Measurements from ENCODE around the gene EPHB1. TPM values are rescaled to one million over a fixed set of nuclear protein-coding genes. Genes with fewer than 3 reads are reported as not detected.

Gene EPHB1
- total and polyA plus RNA-seq, 2 experiments from 2014 or later = 0.43 to 0.81 TPM

- H3K9me3 ChIP-seq (ENCODE audit: low read depth) = no peaks in the 10 kb centered on the region
- H3K9ac ChIP-seq = no peak overlapping the region
- H3K79me2 ChIP-seq (ENCODE audit: insufficient read depth) = no peaks in the 10 kb centered on the region
- H3K4me2 ChIP-seq (ENCODE audit: unreplicated experiment) = no peak overlapping the region
- DNase-seq = no peak
- H4K20me1 ChIP-seq (ENCODE audit: insufficient read depth) = no peaks in the 10 kb centered on the region
- H3K27ac ChIP-seq = no peak overlapping the region
- no peak overlapping the region for H3K4me3 ChIP-seq
- TF ChIP-seq EZH2 (IDR thresholded peaks at IDR 0.05; ENCODE audit: insufficient read depth, poor library complexity, severe bottlenecking) (no peak), EZH2phosphoT487 (IDR thresholded peaks at IDR 0.05; ENCODE audit: insufficient read depth, low read depth) (no peak)
- in situ Hi-C loops (cut with MboI) = no loop called here
- no peaks in the 10 kb centered on the region for H3K9me2 ChIP-seq (ENCODE audit: insufficient read depth)
- H2AFZ ChIP-seq = no peak overlapping the region
- 72% methylated on average over 4 of the region's 4 CpGs for WGBS, 2 experiments (ENCODE audit: low coverage in 1 of 2, low lambda C conversion rate in 2 of 2, missing lambda C conversion rate in 2 of 2)
- peaks cover 3% of the 10 kb centered on the region; the same call in 1 of the 2 replicates for H3F3A ChIP-seq (ENCODE audit: insufficient read depth)
- peaks cover 5% of the 10 kb centered on the region for H3K4me1 ChIP-seq (ENCODE audit: insufficient read depth)
- H3K27me3 ChIP-seq (replicated peaks; ENCODE audit: insufficient read depth) = no peaks in the 10 kb centered on the region
- H3K36me3 ChIP-seq (ENCODE audit: low read depth) = no peaks in the 10 kb centered on the region
Measured at GRCh38 chr3:134886991-134887390, 91.9 kb downstream of the EPHB1 start.

- no peak overlapping the region for H3K4me3 ChIP-seq
- no peak for TF ChIP-seq EZH2phosphoT487 (IDR thresholded peaks at IDR 0.05; ENCODE audit: insufficient read depth, low read depth)
- no peak for TF ChIP-seq EZH2 (IDR thresholded peaks at IDR 0.05; ENCODE audit: insufficient read depth, poor library complexity, severe bottlenecking)
- H3K27me3 ChIP-seq (replicated peaks; ENCODE audit: insufficient read depth) = no peaks in the 10 kb centered on the region
- in situ Hi-C loops (cut with MboI) = no loop called here
- H3K9me3 ChIP-seq (ENCODE audit: low read depth) = no peaks in the 10 kb centered on the region
- no peak overlapping the region for H2AFZ ChIP-seq
- peaks cover 3% of the 10 kb centered on the region; the same call in 1 of the 2 replicates for H3F3A ChIP-seq (ENCODE audit: insufficient read depth)
- no peaks in the 10 kb centered on the region for H3K36me3 ChIP-seq (ENCODE audit: low read depth)
- no peak overlapping the region for H3K4me2 ChIP-seq (ENCODE audit: unreplicated experiment)
- H3K79me2 ChIP-seq (ENCODE audit: insufficient read depth) = no peaks in the 10 kb centered on the region
- DNase-seq = no peak
- no peak overlapping the region for H3K9ac ChIP-seq
- H3K4me1 ChIP-seq (ENCODE audit: insufficient read depth) = peaks cover 5% of the 10 kb centered on the region
- H4K20me1 ChIP-seq (ENCODE audit: insufficient read depth) = no peaks in the 10 kb centered on the region
- H3K27ac ChIP-seq = no peak overlapping the region
- H3K9me2 ChIP-seq (ENCODE audit: insufficient read depth) = no peaks in the 10 kb centered on the region
Measured at GRCh38 chr3:134887536-134887935, 92.5 kb downstream of the EPHB1 start.

GRCh38 chr3:134892326-134892725 lies 97.3 kb downstream of the EPHB1 start:
- Histone ChIP-seq H3K4me1 (ENCODE audit: insufficient read depth) (no peaks in the 10 kb centered on the region), H3K79me2 (ENCODE audit: insufficient read depth) (no peaks in the 10 kb centered on the region), H4K20me1 (ENCODE audit: insufficient read depth) (no peaks in the 10 kb centered on the region), H3F3A (ENCODE audit: insufficient read depth) (no peaks in the 10 kb centered on the region), H3K27ac (no peak overlapping the region), H3K36me3 (ENCODE audit: low read depth) (no peaks in the 10 kb centered on the region), H2AFZ (no peak overlapping the region), H3K4me2 (ENCODE audit: unreplicated experiment) (no peak overlapping the region), H3K9me2 (ENCODE audit: insufficient read depth) (no peaks in the 10 kb centered on the region), H3K4me3 (no peak overlapping the region), H3K9me3 (ENCODE audit: low read depth) (no peaks in the 10 kb centered on the region), H3K9ac (no peak overlapping the region), H3K27me3 (replicated peaks; ENCODE audit: insufficient read depth) (no peaks in the 10 kb centered on the region)
- WGBS, 2 experiments (ENCODE audit: low coverage in 1 of 2, low lambda C conversion rate in 2 of 2, missing lambda C conversion rate in 2 of 2) = 84 to 89% methylated on average over 2 of the region's 2 CpGs
- TF ChIP-seq EZH2phosphoT487 (IDR thresholded peaks at IDR 0.05; ENCODE audit: insufficient read depth, low read depth) = no peak
- no peak for TF ChIP-seq EZH2 (IDR thresholded peaks at IDR 0.05; ENCODE audit: insufficient read depth, poor library complexity, severe bottlenecking)
- in situ Hi-C loops (cut with MboI) = no loop called here
- DNase-seq = no peak

- Histone ChIP-seq H4K20me1 (ENCODE audit: insufficient read depth) (no peaks in the 10 kb centered on the region), H3K9ac (no peak overlapping the region), H3K9me3 (ENCODE audit: low read depth) (no peaks in the 10 kb centered on the region), H3K4me2 (ENCODE audit: unreplicated experiment) (no peak overlapping the region), H3F3A (ENCODE audit: insufficient read depth) (no peaks in the 10 kb centered on the region), H3K27me3 (replicated peaks; ENCODE audit: insufficient read depth) (no peaks in the 10 kb centered on the region), H3K79me2 (ENCODE audit: insufficient read depth) (no peaks in the 10 kb centered on the region), H3K4me3 (no peak overlapping the region), H3K27ac (no peak overlapping the region), H3K4me1 (ENCODE audit: insufficient read depth) (no peaks in the 10 kb centered on the region), H2AFZ (no peak overlapping the region), H3K36me3 (ENCODE audit: low read depth) (no peaks in the 10 kb centered on the region), H3K9me2 (ENCODE audit: insufficient read depth) (no peaks in the 10 kb centered on the region)
- 53 to 55% methylated on average over 5 of the region's 5 CpGs for WGBS, 2 experiments (ENCODE audit: low coverage in 1 of 2, low lambda C conversion rate in 2 of 2, missing lambda C conversion rate in 2 of 2)
- no peak for DNase-seq
- TF ChIP-seq EZH2 (IDR thresholded peaks at IDR 0.05; ENCODE audit: insufficient read depth, poor library complexity, severe bottlenecking) = no peak
- TF ChIP-seq EZH2phosphoT487 (IDR thresholded peaks at IDR 0.05; ENCODE audit: insufficient read depth, low read depth) = no peak
- in situ Hi-C loops (cut with MboI) = no loop called here
Measured at GRCh38 chr3:134892761-134893160, 97.7 kb downstream of the EPHB1 start.

GRCh38 chr3:134894533-134894932 lies 99.5 kb downstream of the EPHB1 start:
- no peaks in the 10 kb centered on the region for H4K20me1 ChIP-seq (ENCODE audit: insufficient read depth)
- no peak overlapping the region for H3K4me2 ChIP-seq (ENCODE audit: unreplicated experiment)
- TF ChIP-seq EZH2 (IDR thresholded peaks at IDR 0.05; ENCODE audit: insufficient read depth, poor library complexity, severe bottlenecking) (no peak), EZH2phosphoT487 (IDR thresholded peaks at IDR 0.05; ENCODE audit: insufficient read depth, low read depth) (no peak)
- no peak overlapping the region for H3K27ac ChIP-seq
- H3K27me3 ChIP-seq (replicated peaks; ENCODE audit: insufficient read depth) = no peaks in the 10 kb centered on the region
- in situ Hi-C loops (cut with MboI) = no loop called here
- H3K9me3 ChIP-seq (ENCODE audit: low read depth) = no peaks in the 10 kb centered on the region
- 71 to 84% methylated on average over 4 of the region's 4 CpGs for WGBS, 2 experiments (ENCODE audit: low coverage in 1 of 2, low lambda C conversion rate in 2 of 2, missing lambda C conversion rate in 2 of 2)
- H3K4me3 ChIP-seq = no peak overlapping the region
- no peak overlapping the region for H3K9ac ChIP-seq
- no peaks in the 10 kb centered on the region for H3K4me1 ChIP-seq (ENCODE audit: insufficient read depth)
- H3K79me2 ChIP-seq (ENCODE audit: insufficient read depth) = no peaks in the 10 kb centered on the region
- DNase-seq = no peak
- no peaks in the 10 kb centered on the region for H3K9me2 ChIP-seq (ENCODE audit: insufficient read depth)
- no peaks in the 10 kb centered on the region for H3F3A ChIP-seq (ENCODE audit: insufficient read depth)
- no peaks in the 10 kb centered on the region for H3K36me3 ChIP-seq (ENCODE audit: low read depth)
- H2AFZ ChIP-seq = no peak overlapping the region
